ENCODE results near the gene CROT. TPM values are rescaled to one million over a fixed set of nuclear protein-coding genes. Genes with fewer than 3 reads are reported as not detected.

The CROT gene
- total RNA-seq, 1 experiment from 2014 or later: 3.5 TPM

- Histone ChIP-seq H3K27me3 (replicated peaks; ENCODE audit: insufficient read depth, low read depth, low read length, poor library complexity) (no peaks in the 10 kb centered on the region), H3K27ac (ENCODE audit: low read depth, low read length, poor library complexity, severe bottlenecking) (no peak overlapping the region), H3K4me1 (ENCODE audit: insufficient read depth, low read length, poor library complexity, severe bottlenecking) (no peaks in the 10 kb centered on the region), H3K4me3 (ENCODE audit: low read depth, low read length, poor library complexity, severe bottlenecking) (no peak overlapping the region), H3K9me3 (ENCODE audit: low read depth, low read length, poor library complexity, severe bottlenecking) (no peaks in the 10 kb centered on the region), H3K36me3 (ENCODE audit: insufficient read depth, low read length, poor library complexity, severe bottlenecking) (no peaks in the 10 kb centered on the region)
- intact Hi-C loops (cut with micrococcal nuclease; ENCODE audit: unreplicated experiment): no loop called here
- CTCF ChIA-PET: interaction anchor here (0.5 kb wide), 1 partner anchor 806 kb away, joined by 3 read pairs; no protein-coding TSS in a partner anchor
- DNase-seq (ENCODE audit: low spot score): no peak
- BruUV-seq (replicated peaks): no TSS peak
- POLR2A ChIA-PET (ENCODE audit: low non-redundant PET): no interaction called here
- TF ChIP-seq EZH2 (IDR thresholded peaks at IDR 0.05; ENCODE audit: borderline replicate concordance, low read depth, low read length, poor library complexity, severe bottlenecking) (no peak), CTCF (conservative IDR thresholded peaks at IDR 0.05; ENCODE audit: low read depth, low read length) (no peak)
These were observed 68.7 kb downstream of the CROT start for GRCh38 chr7:87413951-87414793.

GRCh38 chr7:87414794-87415188 lies 69.3 kb downstream of the CROT start:
- no peaks in the 10 kb centered on the region for H3K9me3 ChIP-seq (ENCODE audit: low read depth, low read length, poor library complexity, severe bottlenecking)
- H3K4me3 ChIP-seq (ENCODE audit: low read depth, low read length, poor library complexity, severe bottlenecking): no peak overlapping the region
- H3K4me1 ChIP-seq (ENCODE audit: insufficient read depth, low read length, poor library complexity, severe bottlenecking): no peaks in the 10 kb centered on the region
- intact Hi-C loops (cut with micrococcal nuclease; ENCODE audit: unreplicated experiment): loop anchor here (5.0 kb wide), 2 partner anchors 177 to 487 kb away; no protein-coding TSS in a partner anchor
- BruUV-seq (replicated peaks): no TSS peak
- no peaks in the 10 kb centered on the region for H3K36me3 ChIP-seq (ENCODE audit: insufficient read depth, low read length, poor library complexity, severe bottlenecking)
- POLR2A ChIA-PET (ENCODE audit: low non-redundant PET): no interaction called here
- no peak for TF ChIP-seq CTCF (conservative IDR thresholded peaks at IDR 0.05; ENCODE audit: low read depth, low read length)
- TF ChIP-seq EZH2 (IDR thresholded peaks at IDR 0.05; ENCODE audit: borderline replicate concordance, low read depth, low read length, poor library complexity, severe bottlenecking): no peak
- no peak for DNase-seq (ENCODE audit: low spot score)
- H3K27me3 ChIP-seq (replicated peaks; ENCODE audit: insufficient read depth, low read depth, low read length, poor library complexity): no peaks in the 10 kb centered on the region
- no peak overlapping the region for H3K27ac ChIP-seq (ENCODE audit: low read depth, low read length, poor library complexity, severe bottlenecking)
- CTCF ChIA-PET: interaction anchor here (0.5 kb wide), 1 partner anchor 806 kb away, joined by 3 read pairs; no protein-coding TSS in a partner anchor

- Histone ChIP-seq H3K4me3 (ENCODE audit: low read depth, low read length, poor library complexity, severe bottlenecking) (no peak overlapping the region), H3K27me3 (replicated peaks; ENCODE audit: insufficient read depth, low read depth, low read length, poor library complexity) (no peaks in the 10 kb centered on the region), H3K27ac (ENCODE audit: low read depth, low read length, poor library complexity, severe bottlenecking) (no peak overlapping the region), H3K9me3 (ENCODE audit: low read depth, low read length, poor library complexity, severe bottlenecking) (no peaks in the 10 kb centered on the region), H3K36me3 (ENCODE audit: insufficient read depth, low read length, poor library complexity, severe bottlenecking) (no peaks in the 10 kb centered on the region), H3K4me1 (ENCODE audit: insufficient read depth, low read length, poor library complexity, severe bottlenecking) (no peaks in the 10 kb centered on the region)
- peak; percentile 71 for TF ChIP-seq CTCF (conservative IDR thresholded peaks at IDR 0.05; ENCODE audit: low read depth, low read length)
- no peak for TF ChIP-seq EZH2 (IDR thresholded peaks at IDR 0.05; ENCODE audit: borderline replicate concordance, low read depth, low read length, poor library complexity, severe bottlenecking)
- POLR2A ChIA-PET (ENCODE audit: low non-redundant PET): no interaction called here
- no TSS peak for BruUV-seq (replicated peaks)
- CTCF ChIA-PET: interaction anchor here (1.7 kb wide), 1 partner anchor 105 kb away, joined by 7 read pairs; no protein-coding TSS in a partner anchor
- peak; percentile 73 for DNase-seq (ENCODE audit: low spot score)
- intact Hi-C loops (cut with micrococcal nuclease; ENCODE audit: unreplicated experiment): loop anchor here (1.0 to 5.0 kb wide), 3 partner anchors 105 to 490 kb away; no protein-coding TSS in a partner anchor
These were observed 71.5 kb downstream of the CROT start for GRCh38 chr7:87416682-87417587.
